Smooth muscle cell (in vitro differentiated cells): ENCODE data around the gene STC2. TPM values are rescaled to one million over a fixed set of nuclear protein-coding genes. Genes with fewer than 3 reads are reported as not detected.
"Not testable (repeated sequence)": the region's sequence is repeated elsewhere in the genome, so short reads cannot be mapped to it uniquely, and the experiment has no call there.

Experiments
- DNase-seq: peaks from one replicate; lab custom pipeline; 2025; ENCODE audit not compliant: unreplicated experiment; lab: John Stamatoyannopoulos, UW
- H2AFZ ChIP-seq: fragments of 200-600 bp; sonication (generic); 2 replicates; pipeline ENCODE4 v1.6.0; 2016; ENCODE audit warnings: antibody characterized with exemption, low read depth, mild to moderate bottlenecking
- H3F3A ChIP-seq: fragments of 200-600 bp; sonication (generic); 2 replicates; pipeline ENCODE4 v1.6.0; 2017; ENCODE audit warnings: antibody characterized with exemption, low read depth
- H3K27ac ChIP-seq: fragments of 200-600 bp; sonication (generic); 2 replicates; pipeline ENCODE4 v1.5.1; 2016; ENCODE audit warnings: low read depth, mild to moderate bottlenecking
- H3K27me3 ChIP-seq: fragments of 200-600 bp; sonication (generic); 2 replicates; pipeline ENCODE4 v1.6.1; 2016; ENCODE audit warnings: low read depth, mild to moderate bottlenecking
- H3K36me3 ChIP-seq: fragments of 200-600 bp; sonication (generic); 2 replicates; pipeline ENCODE4 v1.5.1; 2016; ENCODE audit warnings: low read depth
- H3K4me1 ChIP-seq: fragments of 200-600 bp; sonication (generic); 2 replicates; pipeline ENCODE4 v1.5.1; 2016; ENCODE audit warnings: low read depth
- H3K4me2 ChIP-seq: fragments of 200-600 bp; sonication (generic); 2 replicates; pipeline ENCODE4 v1.6.0; 2016; ENCODE audit warnings: mild to moderate bottlenecking
- H3K4me3 ChIP-seq: fragments of 200-600 bp; sonication (generic); 2 replicates; pipeline ENCODE4 v1.5.1; 2016; ENCODE audit warnings: mild to moderate bottlenecking
- H3K79me2 ChIP-seq: fragments of 200-600 bp; sonication (generic); 2 replicates; pipeline ENCODE4 v1.6.0; 2016; ENCODE audit warnings: low read depth, mild to moderate bottlenecking
- H3K9ac ChIP-seq: fragments of 200-600 bp; sonication (generic); 2 replicates; pipeline ENCODE4 v1.6.0; 2016; ENCODE audit warnings: low read depth
- H3K9me3 ChIP-seq: fragments of 200-600 bp; sonication (generic); replicated peaks from 2 replicates; pipeline ENCODE4 v1.5.1; 2016; ENCODE audit warnings: low read depth
- H4K20me1 ChIP-seq: fragments of 200-600 bp; sonication (generic); 2 replicates; pipeline ENCODE4 v1.6.0; 2016; ENCODE audit warnings: low read depth
- CTCF ChIP-seq: fragments of 200-600 bp; sonication (generic); IDR thresholded peaks from 2 replicates; pipeline ENCODE4 v1.5.1; 2017; ENCODE audit warnings: borderline replicate concordance, mild to moderate bottlenecking, antibody characterized with exemption; ENCODE audit not compliant: insufficient read depth, poor library complexity, severe bottlenecking
- WGBS: methylation state at CpG from one replicate; pipeline ENCODE4 v1.1.7; 2016; ENCODE audit warnings: low lambda C conversion rate; 5-methylcytosine and 5-hydroxymethylcytosine counted together
- polyA plus RNA-seq: library from polyadenylated mRNA; unstranded; fragments of >200 nt; fragmentation: Nextera tagmentation; extraction: Ambion mirVana; gene quantifications from 2 replicates; pipeline ENCODE4 v1.2.1, GENCODE V29; 2016
- total RNA-seq: library from RNA; depleted of rRNA; stranded (reverse); fragments of >200 nt; gene quantifications from 2 replicates; pipeline ENCODE4 v1.2.3, GENCODE V29; 2014

Gene STC2
- total RNA-seq (75.4 and 83.4 TPM in 2 replicates), polyA plus RNA-seq (54.3 and 90.2 TPM in 2 replicates)

DNA sequence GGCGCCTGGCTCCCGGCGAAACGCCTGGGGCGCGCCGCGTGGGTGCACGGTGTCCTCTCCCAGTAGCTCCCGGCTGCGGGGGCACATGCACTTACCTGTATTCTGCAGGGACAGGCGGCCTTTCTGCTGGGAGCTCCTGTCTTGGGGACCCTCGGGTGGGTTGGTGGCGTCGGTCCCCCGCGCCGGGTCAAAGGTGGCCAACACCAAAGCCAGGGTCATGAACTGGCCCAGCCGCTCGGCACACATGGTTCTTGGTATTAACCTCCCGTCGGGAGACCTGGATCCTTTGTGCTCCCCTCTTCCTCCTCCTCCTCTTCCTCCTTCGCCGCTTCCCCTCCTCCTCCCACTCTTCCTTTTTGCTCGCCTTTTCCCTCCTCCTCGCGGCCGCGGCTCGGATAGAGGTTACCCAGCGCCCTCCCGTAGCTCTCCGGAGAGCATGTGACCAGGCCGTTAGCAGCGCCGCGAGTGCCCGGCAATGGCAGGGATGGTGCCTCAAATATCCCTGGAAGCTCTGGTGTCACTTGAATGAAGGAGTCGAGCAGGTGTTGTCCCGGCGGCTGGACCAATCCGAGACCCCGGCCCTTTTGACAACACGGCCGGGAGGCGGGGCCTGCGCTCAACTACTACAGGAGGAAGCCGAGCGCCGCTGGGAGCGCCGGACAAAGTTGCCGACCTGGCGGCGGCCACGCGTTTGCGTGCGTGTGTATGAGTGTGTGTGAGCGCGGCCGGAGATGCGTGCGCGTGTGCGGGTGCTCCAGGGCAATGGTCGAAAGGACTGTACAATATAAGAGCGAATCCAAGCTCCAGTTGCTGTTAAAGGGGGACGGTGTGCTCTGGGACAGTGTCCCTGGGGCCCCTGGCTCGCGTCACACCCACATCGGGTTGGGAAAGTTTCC lies at the start of gene STC2:
Gene STC2 (minus strand): TSS at position 467 of the 896 bp plus-strand sequence. CDS start 221 bp downstream, at position 246.
- peak within 1 kb of the TSS; percentile 72 for H2AFZ ChIP-seq
- no peaks in the 10 kb centered on the region for H3K27me3 ChIP-seq
- H3K9ac ChIP-seq = peak within 1 kb of the TSS; percentile 78
- H3K4me1 ChIP-seq = peaks cover 23% of the 10 kb centered on the region
- H3K9me3 ChIP-seq = no peaks in the 10 kb centered on the region
- peak within 1 kb of the TSS; percentile 92 for H3K4me2 ChIP-seq
- peaks cover 11% of the 10 kb centered on the region for H3F3A ChIP-seq
- peak; percentile 59 for DNase-seq
- peak within 1 kb of the TSS; percentile 56 for H3K4me3 ChIP-seq
- peak within 1 kb of the TSS; percentile 86 for H3K27ac ChIP-seq
- H3K36me3 ChIP-seq = no peaks in the 10 kb centered on the region
- H3K79me2 ChIP-seq = peaks cover 32% of the 10 kb centered on the region
- no peak for TF ChIP-seq CTCF
- peaks cover 18% of the 10 kb centered on the region for H4K20me1 ChIP-seq
- 1% methylated on average over 72 of the region's 72 CpGs for WGBS

DNA sequence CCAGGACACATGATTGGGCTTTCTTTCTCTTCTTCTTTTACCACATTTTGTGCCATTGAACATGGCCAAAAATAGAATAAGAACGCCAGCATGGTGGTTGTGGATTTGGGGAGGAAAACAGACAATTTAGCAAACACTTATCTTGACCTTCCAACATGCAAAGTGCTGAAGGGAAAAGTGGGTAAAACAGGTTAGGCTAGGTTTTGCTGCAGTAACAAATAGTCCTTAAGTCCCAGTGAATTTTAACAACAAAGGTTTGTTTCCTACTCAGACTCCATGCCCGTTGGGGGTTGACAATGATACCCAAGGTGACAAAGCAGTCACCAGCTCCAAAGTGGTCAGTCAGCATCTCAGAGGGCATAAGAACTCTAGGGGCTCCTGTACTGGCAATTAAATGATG lies 43.2 kb upstream of the STC2 start:
- Histone ChIP-seq H3K36me3 (no peaks in the 10 kb centered on the region), H4K20me1 (no peaks in the 10 kb centered on the region), H2AFZ (no peak overlapping the region), H3K4me2 (no peak overlapping the region), H3K4me3 (no peak overlapping the region), H3K4me1 (peaks cover 5% of the 10 kb centered on the region), H3F3A (no peaks in the 10 kb centered on the region), H3K27ac (no peak overlapping the region), H3K79me2 (no peaks in the 10 kb centered on the region), H3K9me3 (no peaks in the 10 kb centered on the region), H3K27me3 (peaks cover 3% of the 10 kb centered on the region), H3K9ac (no peak overlapping the region)
- 84% methylated on average over 2 of the region's 2 CpGs for WGBS
- no peak for DNase-seq
- no peak for TF ChIP-seq CTCF

DNA sequence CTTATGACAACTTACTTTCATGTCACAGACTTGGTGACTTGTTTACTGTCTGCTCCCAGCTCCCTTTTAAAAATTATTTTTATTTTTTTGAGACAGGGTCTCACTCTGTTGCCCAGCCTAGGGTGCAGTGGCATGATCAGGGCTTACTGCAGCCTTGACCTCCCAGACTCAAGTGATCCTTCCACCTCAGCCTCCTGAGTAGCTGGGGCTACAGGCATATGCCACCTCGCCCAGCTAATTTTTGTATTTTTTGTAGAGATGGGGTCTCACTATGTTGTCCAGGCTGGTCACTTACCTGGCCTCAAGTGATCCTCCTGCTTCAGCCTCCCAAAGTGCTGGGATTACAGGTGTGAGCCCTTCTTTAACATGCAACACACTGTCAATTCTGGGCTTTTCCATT lies 35.2 kb upstream of the STC2 start:
- H3F3A ChIP-seq = not testable (repeated sequence)
- WGBS = 77% methylated on average over 1 of the region's 1 CpG

GRCh38 chr5:173355561-173355960 lies 27.3 kb upstream of the STC2 start:
- Histone ChIP-seq H4K20me1 (no peaks in the 10 kb centered on the region), H3F3A (no peaks in the 10 kb centered on the region), H3K4me2 (no peak overlapping the region), H3K9me3 (no peaks in the 10 kb centered on the region), H3K27me3 (no peaks in the 10 kb centered on the region), H3K4me1 (peaks cover 3% of the 10 kb centered on the region), H2AFZ (no peak overlapping the region), H3K27ac (no peak overlapping the region), H3K4me3 (no peak overlapping the region), H3K36me3 (no peaks in the 10 kb centered on the region), H3K9ac (no peak overlapping the region), H3K79me2 (no peaks in the 10 kb centered on the region)
- no peak for TF ChIP-seq CTCF
- WGBS = 94% methylated on average over 5 of the region's 5 CpGs
- no peak for DNase-seq

More for the DNA sequence above, 35.2 kb upstream of the STC2 start:
- not testable (repeated sequence) for H3K4me3 ChIP-seq, H3K9ac ChIP-seq, H3K36me3 ChIP-seq, H4K20me1 ChIP-seq, H3K4me2 ChIP-seq, H3K4me1 ChIP-seq, DNase-seq, H3K9me3 ChIP-seq, H3K27ac ChIP-seq, H3K79me2 ChIP-seq, H2AFZ ChIP-seq, H3K27me3 ChIP-seq
